ENCODE data around the gene GNLY. TPM values are rescaled to one million over a fixed set of nuclear protein-coding genes. Genes with fewer than 3 reads are reported as not detected.

The GNLY gene
- total RNA-seq, 2 donors from 2014 or later, result 1.4 to 11.8 TPM

DNA sequence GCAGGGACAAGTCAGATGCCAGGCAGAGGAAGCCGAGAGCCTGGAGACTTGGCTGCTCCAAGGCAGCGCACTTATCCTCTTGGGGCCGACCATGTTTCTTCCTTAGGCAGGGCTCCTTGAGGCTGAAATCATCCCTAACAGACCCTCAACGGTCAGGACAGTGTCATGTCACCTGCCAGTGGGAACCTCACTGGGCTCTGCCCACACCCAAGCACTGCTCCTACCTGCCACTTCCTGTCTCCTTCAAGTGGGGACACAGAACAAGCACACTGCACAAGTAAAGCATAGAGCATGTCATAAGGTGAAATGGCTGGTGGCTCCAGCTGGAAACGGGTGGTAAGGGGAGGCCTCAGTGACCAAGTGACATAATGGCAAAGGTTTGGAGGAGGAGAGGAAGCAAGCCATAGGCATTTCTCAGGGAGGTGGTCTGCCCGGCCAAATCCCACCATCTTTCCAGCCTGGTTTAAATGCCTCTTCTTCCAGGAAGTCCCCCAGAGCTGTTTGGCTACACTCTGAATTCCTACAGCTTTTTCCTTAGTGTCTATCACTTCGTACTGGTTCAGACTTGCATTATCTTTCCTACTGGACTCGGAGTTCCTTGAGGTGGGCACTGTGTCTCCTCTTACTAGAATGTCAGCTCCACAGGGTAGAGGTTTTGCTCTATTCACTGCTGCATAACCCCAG, 52.3 kb downstream of the GNLY start:
- intact Hi-C loops (cut with DNase I, micrococcal nuclease), result no loop called here
- DNase-seq (no peak), ATAC-seq (no peak)

- intact Hi-C loops (cut with DNase I, micrococcal nuclease), result no loop called here
- ATAC-seq (no peak), DNase-seq (no peak)
Observed at GRCh38 chr2:85747441-85747840, 53.3 kb downstream of the GNLY start.

- no peak for DNase-seq
- intact Hi-C loops (cut with DNase I, micrococcal nuclease), result no loop called here
- ATAC-seq, result no peak
Observed at GRCh38 chr2:85748039-85748734, 54.0 kb downstream of the GNLY start.

Other genes starting within 250 kb of the GNLY start
- gene MAT2A, start 155.2 kb upstream of the GNLY start, total RNA-seq, result 100 to 1,000 TPM; 147 to 173 TPM
- gene GGCX, start 132.9 kb upstream of the GNLY start, total RNA-seq, result 10 to 100 TPM; 25.1 to 27.8 TPM
- gene VAMP8, start 116.8 kb upstream of the GNLY start, total RNA-seq, result 100 to 1,000 TPM; 268 to 282 TPM
- gene VAMP5, start 109.9 kb upstream of the GNLY start, total RNA-seq, result 10 to 100 TPM; 20.1 to 20.4 TPM
- 10 to 100 TPM; 78.8 to 84.2 TPM for gene RNF181, start 98.6 kb upstream of the GNLY start, total RNA-seq
- 10 to 100 TPM in 1 of 2 donors, 1 to 10 TPM in 1; 10.0 to 10.8 TPM for gene TMEM150A, start 91.7 kb upstream of the GNLY start, total RNA-seq
- 10 to 100 TPM; 36.1 to 44.7 TPM for gene C2orf68, start 82.3 kb upstream of the GNLY start, total RNA-seq
- gene USP39, start 78.2 kb upstream of the GNLY start, total RNA-seq, result 10 to 100 TPM; 37.2 TPM
- gene SFTPB, start 26.2 kb upstream of the GNLY start, total RNA-seq, result not detected
- gene ATOH8, start 59.6 kb downstream of the GNLY start, total RNA-seq, result 1 to 10 TPM; 3.4 to 4.6 TPM
- gene ST3GAL5, start 194.6 kb downstream of the GNLY start, total RNA-seq, result 1 to 10 TPM; 2.9 to 8.7 TPM